ENCODE measurements around the gene CD33.

Gene CD33

DNA sequence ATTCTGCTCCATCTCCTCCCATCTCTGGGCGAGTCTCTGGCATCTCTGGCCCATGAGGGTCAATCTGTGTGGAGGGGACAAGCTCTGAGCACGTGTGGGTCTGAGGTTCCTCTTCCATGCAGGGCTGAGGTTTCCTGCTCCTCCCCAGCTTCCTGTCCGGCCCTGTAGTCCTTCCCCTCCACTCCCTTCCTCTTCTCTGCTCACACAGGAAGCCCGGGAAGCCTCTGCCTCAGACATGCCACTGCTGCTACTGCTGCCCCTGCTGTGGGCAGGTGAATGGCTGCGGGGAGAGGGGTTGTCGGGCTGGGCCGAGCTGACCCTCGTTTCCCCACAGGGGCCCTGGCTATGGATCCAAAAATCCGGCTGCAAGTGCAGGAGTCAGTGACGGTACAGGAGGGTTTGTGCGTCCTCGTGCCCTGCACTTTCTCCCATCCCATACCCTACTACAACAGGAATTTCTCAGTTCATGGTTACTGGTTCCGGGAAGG, 14.0 kb upstream of the CD33 start:
- peak; percentile 75 for DNase-seq

- DNase-seq, result no peak
Observed at GRCh38 chr19:51211833-51212232, 13.0 kb upstream of the CD33 start.

DNA sequence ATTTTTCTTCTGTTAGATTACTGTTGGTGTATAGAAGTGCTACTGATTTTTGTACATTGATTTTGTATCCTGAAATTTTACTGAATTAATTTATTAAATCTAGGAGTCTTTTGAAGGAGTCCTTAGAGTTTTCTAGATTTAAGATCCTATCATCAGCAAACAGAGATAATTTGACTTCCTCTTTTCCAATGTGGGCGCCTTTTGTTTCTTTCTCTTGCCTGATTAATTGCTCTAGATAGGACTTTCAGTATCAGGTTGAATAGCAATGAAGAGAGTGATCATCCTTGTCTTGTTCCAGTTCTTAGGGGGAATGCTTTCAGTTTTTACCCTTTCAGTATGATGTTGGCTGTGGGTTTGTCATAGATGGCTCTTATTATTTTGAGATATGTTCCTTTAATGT, 5.6 kb upstream of the CD33 start:
- DNase-seq, result peak; percentile 80

DNA sequence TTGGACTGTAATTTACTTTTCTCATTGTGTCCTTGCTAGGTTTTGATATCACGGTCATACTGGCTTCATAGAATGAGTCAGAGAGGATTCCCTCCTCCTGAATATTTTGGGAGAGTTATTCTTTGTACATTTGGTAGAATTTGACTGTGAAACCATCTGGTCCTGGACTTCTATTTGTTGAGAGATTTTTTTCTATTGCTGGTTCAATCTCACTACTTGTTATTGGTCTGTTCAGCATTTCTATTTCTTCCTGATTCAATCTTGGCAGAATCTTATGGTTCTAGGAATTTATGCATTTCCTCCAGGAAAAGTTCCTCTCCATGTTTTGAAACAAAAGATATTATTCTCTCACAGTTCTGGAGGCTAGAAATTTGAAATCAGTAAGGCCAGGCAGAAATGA, 4.9 kb upstream of the CD33 start:
- DNase-seq, result no peak

DNA sequence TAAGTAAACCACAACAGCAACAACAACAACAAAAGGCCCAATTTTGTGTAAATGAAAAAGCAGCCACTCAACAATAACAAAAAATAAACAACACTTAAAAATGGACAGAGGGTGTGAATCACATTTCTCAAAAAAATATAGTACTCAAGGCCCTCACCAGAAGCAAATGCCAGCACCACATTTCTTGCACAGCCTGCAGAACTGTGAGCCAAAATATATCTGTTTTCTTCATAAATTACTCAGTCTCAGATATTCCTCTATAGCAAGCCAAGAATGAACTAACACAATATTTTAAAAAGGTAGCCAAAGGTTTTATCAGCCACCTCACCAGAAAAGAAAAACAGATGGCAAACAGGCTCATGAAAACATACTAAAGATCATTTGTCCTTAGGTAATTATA, 3.9 kb upstream of the CD33 start:
- DNase-seq, result no peak

GRCh38 chr19:51224163-51224641, 678 bp upstream of the CD33 start:
- DNase-seq, result no peak

- peak; percentile 18 for DNase-seq
Observed at GRCh38 chr19:51226067-51226466, 1.2 kb downstream of the CD33 start.

DNA sequence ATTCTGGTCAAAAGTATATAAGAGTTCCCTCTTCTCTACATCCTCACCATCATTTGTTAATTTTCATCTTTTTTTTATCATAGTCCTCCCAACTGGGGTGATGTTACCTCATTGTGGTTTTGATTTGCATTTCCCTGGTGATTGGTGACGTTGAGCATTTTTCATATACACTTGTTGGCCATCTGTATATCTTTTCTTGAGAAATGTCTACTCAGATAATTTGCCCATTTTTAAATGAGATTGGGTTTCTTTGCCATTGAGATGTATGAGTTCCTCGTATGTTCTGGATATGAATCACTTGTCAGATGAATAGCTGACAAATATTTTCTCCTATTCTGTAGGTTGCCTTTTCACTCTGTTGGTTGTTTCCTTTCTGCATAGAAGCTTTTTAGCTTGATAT, 2.4 kb downstream of the CD33 start:
- DNase-seq, result peak; percentile 71

GRCh38 chr19:51227966-51228365, 3.1 kb downstream of the CD33 start:
- peak; percentile 68 for DNase-seq

- DNase-seq, result no peak
Observed at GRCh38 chr19:51240866-51241265, 16.0 kb downstream of the CD33 start.

DNA sequence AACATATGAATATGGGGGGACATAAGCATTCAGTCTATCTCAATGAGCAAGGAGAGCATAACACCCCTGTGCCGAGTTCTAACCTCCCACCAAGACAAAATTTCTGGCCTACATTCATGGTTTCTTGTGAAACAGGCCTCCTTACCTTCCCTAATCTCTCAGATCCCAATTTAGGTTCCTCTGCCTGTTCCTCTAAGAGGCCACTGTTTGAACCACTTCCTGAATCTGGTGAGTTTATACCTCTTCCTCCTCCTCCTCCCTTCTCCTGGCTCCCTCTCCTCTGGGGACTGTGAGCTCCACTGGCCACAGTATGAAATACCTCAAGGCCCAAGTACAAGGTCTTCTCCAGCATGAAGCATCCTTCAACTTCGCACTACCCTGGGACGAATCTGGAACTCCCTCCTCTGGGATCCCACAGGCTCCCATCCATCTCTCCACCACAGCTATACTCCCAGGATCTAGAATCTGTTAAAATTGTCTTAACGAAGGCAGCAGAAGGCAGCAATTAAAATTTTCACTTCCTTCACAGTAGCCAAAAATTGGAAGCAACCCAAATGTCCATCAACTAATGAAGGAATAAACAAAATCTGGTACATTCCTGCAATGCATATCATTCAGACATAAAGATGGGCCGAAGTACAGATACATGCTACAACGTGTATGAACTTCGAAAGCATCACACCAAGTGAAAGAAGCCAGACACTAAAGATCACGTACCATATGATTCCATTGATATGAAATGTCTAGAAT, 18.2 kb downstream of the CD33 start:
- no peak for DNase-seq

- peak; percentile 88 for DNase-seq
Observed at GRCh38 chr19:51246164-51246552, 21.3 kb downstream of the CD33 start.

DNA sequence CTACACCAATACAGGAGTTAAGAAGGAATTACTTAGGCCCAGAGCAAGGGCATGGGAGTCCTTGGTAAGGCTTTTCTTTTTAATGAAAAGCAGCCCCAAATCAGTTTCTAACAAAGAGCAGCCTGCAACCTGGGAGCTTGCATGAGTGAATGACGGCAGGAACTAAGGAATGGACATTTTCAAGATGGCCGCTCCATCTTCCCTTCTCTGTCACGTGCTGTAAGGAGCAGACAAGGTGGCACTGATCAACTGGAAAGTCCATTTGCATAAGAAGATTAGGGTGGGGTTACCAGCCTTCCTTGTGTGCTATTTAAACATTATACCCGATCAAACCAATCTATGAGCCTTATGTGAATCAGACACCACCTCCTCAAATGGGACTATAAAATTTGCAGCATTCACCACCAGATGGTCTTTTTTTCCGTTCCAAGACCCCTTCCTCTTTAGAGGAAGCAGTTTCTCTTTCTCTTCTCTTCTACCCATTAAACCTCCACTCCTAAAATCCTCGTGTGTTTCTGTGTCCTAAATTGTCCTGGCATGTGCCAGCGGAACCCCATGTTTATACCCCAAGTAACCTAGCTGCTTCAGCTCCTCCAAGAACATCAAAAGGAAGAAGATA, 23.2 kb downstream of the CD33 start:
- DNase-seq, result no peak

GRCh38 chr19:51250786-51251467, 26.0 kb downstream of the CD33 start, which contains the start of gene SIGLECL1:
Gene SIGLECL1 (plus strand): TSS chr19:51251080. CDS start chr19:51264073, 12,993 bp downstream.
- no peak for DNase-seq

- no peak for DNase-seq
Observed at GRCh38 chr19:51251468-51251820, 26.6 kb downstream of the CD33 start.

GRCh38 chr19:51252306-51253079, 27.6 kb downstream of the CD33 start:
- no peak for DNase-seq

DNA sequence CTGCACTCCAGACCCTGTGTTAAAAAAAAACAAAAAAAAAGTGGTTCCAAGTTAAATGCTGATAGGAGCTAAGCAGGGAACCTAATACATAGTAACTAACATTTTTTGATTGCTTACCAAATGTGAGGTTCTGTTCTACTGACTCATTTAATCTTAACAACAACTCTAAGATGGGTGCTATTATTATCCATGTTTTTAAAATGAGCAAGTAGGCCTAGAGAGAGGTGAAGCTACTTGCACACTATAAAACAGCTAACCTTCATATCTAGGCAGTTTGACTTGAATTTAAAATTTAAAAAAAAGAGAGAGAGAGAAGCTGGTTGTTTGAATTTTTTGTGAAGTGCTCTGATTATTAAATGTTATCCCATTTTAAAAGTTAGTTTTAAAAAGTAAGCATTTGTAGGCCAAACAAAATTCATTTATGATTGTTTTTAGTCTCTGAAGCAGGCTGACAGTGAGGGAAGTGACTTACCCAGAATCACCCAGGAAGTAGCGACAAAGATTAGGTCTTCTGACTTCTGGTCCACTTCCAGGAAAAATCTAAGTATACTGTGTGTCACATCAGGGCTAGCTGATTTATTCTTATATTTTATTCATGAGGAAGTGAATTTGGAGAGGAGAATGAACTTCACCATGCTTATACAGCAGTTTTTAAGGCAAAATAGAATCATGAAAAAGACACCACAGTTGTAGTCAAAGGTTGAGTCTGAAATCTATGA, 28.4 kb downstream of the CD33 start:
- peak; percentile 33 for DNase-seq

GRCh38 chr19:51256155-51256625, 31.3 kb downstream of the CD33 start:
- DNase-seq, result no peak

- no peak for DNase-seq
Observed at GRCh38 chr19:51257471-51257870, 32.6 kb downstream of the CD33 start.

DNA sequence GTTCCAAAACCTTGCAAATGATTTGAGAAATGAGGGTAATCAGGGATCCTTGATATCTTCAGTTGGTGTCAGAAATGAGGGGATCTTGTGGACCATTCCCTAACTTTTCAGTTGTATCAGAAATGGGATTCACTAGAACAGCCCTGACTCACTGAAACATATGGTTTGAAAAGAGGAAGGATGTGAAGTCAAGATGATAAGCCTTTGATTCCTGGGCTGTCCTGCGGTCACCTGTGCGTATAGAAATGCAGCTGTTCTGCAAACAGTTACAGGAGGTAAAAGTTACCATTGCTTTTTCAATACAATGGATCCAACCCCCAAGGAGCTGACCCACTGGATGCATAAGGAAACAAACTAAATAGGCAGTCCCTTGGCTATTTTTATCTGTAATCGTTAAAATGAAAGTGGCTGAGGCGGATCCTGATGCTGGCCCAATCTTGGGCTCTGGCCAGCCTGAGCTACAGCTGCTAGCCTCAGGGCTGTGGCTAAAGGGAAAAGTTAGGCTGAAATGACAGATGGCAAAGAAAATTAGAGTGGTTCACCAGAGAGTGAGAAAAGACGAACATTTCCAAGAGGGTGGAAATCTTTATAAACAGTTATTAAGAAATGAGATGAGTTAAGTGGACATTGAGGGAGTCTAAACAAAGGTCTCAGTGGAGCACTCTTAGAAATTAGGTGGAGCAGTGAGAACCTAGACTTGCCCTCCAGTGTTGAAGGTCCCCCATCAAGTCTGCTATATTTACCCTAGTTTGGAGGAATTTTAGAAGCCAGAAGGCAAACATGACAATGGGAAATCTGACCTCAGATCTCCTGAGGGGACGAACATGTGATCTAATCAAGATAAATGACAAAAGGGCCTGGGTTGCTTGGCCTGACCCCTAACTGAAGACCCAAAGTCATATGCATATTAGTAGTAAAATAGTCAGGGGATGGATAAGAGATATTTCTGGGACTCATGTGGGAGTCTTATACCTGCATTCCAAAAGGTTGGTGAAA, 33.6 kb downstream of the CD33 start:
- DNase-seq, result no peak
